Neuronal stem cell (in vitro differentiated cells): ENCODE measurements around the gene MKNK2.
"Not testable (repeated sequence)": the region's sequence is repeated elsewhere in the genome, so short reads cannot be mapped to it uniquely, and the experiment has no call there.

ENCODE experiments used
- DNase-seq: peaks from one replicate; pipeline ENCODE4 v3.0.0-alpha.2; 2013; ENCODE audit warnings: low spot score
- H2AFZ ChIP-seq: one replicate; pipeline ENCODE4 v1.6.1; 2013; ENCODE audit warnings: mild to moderate bottlenecking, low read length, inconsistent platforms
- H2AK5ac ChIP-seq: 2 replicates; pipeline ENCODE4 v1.6.1; 2013; ENCODE audit warnings: low read depth, mild to moderate bottlenecking, inconsistent platforms, low read length, moderate library complexity, mixed read lengths
- H2BK120ac ChIP-seq: 2 replicates; pipeline ENCODE4 v1.6.1; 2013; ENCODE audit warnings: low read depth, mild to moderate bottlenecking, inconsistent platforms, low read length, moderate library complexity, mixed read lengths
- H2BK12ac ChIP-seq: one replicate; pipeline ENCODE4 v1.6.1; 2013; ENCODE audit warnings: low read length, inconsistent platforms
- H2BK15ac ChIP-seq: 2 replicates; pipeline ENCODE4 v1.6.1; 2013; ENCODE audit warnings: mild to moderate bottlenecking, low read length, inconsistent platforms, mixed read lengths
- H2BK5ac ChIP-seq: one replicate; pipeline ENCODE4 v1.6.1; 2013; ENCODE audit warnings: inconsistent platforms, mild to moderate bottlenecking, low read length, moderate library complexity
- H3K14ac ChIP-seq: one replicate; pipeline ENCODE4 v1.6.1; 2013; ENCODE audit warnings: low read length, inconsistent platforms
- H3K18ac ChIP-seq: 2 replicates; pipeline ENCODE4 v1.6.1; 2013; ENCODE audit warnings: low read length, inconsistent platforms
- H3K23ac ChIP-seq: 2 replicates; pipeline ENCODE4 v1.6.1; 2013; ENCODE audit warnings: low read depth, mild to moderate bottlenecking, mixed read lengths, low read length, inconsistent platforms; ENCODE audit not compliant: poor library complexity
- H3K27ac ChIP-seq: replicated peaks from 3 replicates; pipeline ENCODE4 v1.5.1; 2013; ENCODE audit warnings: low read length, inconsistent platforms
- H3K27me3 ChIP-seq, 3 experiments: 2 replicates each; pipeline ENCODE4 v1.6.1; 2013; ENCODE audit warnings: low read length in 3 of 3, mild to moderate bottlenecking in 2 of 3, inconsistent platforms in 1 of 3, low read depth in 1 of 3, mixed read lengths in 1 of 3, moderate library complexity in 1 of 3; ENCODE audit not compliant: control insufficient read depth in 3 of 3, insufficient read depth in 3 of 3
- H3K36me3 ChIP-seq, 2 donors: replicated peaks in 1 of 2; 2 replicates each; pipeline ENCODE4 v1.6.1; 2013; ENCODE audit warnings: low read length in 2 of 2; ENCODE audit not compliant: control insufficient read depth in 2 of 2, insufficient read depth in 2 of 2
- H3K4ac ChIP-seq: 2 replicates; pipeline ENCODE4 v1.6.1; 2013; ENCODE audit warnings: inconsistent platforms, mild to moderate bottlenecking, low read length, moderate library complexity
- H3K4me1 ChIP-seq, 2 donors: 1 replicate in 1 of 2; 2 replicates in 1 of 2; pipeline ENCODE4 v1.6.1; 2013; ENCODE audit warnings: low read length in 2 of 2, low read depth in 1 of 2; ENCODE audit not compliant: control insufficient read depth in 2 of 2, insufficient read depth in 1 of 2
- H3K4me2 ChIP-seq: one replicate; pipeline ENCODE4 v1.6.1; 2013; ENCODE audit warnings: mild to moderate bottlenecking, low read length, inconsistent platforms; ENCODE audit not compliant: insufficient read depth, poor library complexity, severe bottlenecking
- H3K4me3 ChIP-seq, 2 donors: 2 replicates each; pipeline ENCODE4 v1.5.1; 2013; ENCODE audit warnings: low read length in 2 of 2, mild to moderate bottlenecking in 2 of 2, inconsistent platforms in 1 of 2, moderate library complexity in 1 of 2
- H3K79me1 ChIP-seq: one replicate; pipeline ENCODE4 v1.6.1; 2013; ENCODE audit warnings: low read depth, mild to moderate bottlenecking, inconsistent platforms, low read length, moderate library complexity
- H3K9ac ChIP-seq: one replicate; pipeline ENCODE4 v1.6.1; 2013; ENCODE audit warnings: mild to moderate bottlenecking, low read depth, low read length, inconsistent platforms; ENCODE audit not compliant: poor library complexity
- H3K9me3 ChIP-seq, 2 donors: replicated peaks in 1 of 2; 2 replicates each; pipeline versions ENCODE3 to v1.6.1; 2013; ENCODE audit warnings: low read length in 2 of 2, mild to moderate bottlenecking in 2 of 2, inconsistent platforms in 1 of 2, low read depth in 1 of 2, mixed read lengths in 1 of 2, moderate library complexity in 1 of 2; ENCODE audit not compliant: control insufficient read depth in 2 of 2, insufficient read depth in 1 of 2
- H4K8ac ChIP-seq: one replicate; pipeline ENCODE4 v1.6.1; 2013; ENCODE audit warnings: low read depth, mild to moderate bottlenecking, inconsistent platforms, low read length, moderate library complexity
- H4K91ac ChIP-seq: one replicate; pipeline ENCODE4 v1.6.1; 2013; ENCODE audit warnings: low read length, low read depth, mild to moderate bottlenecking, inconsistent platforms; ENCODE audit not compliant: poor library complexity
- WGBS, 2 donors: extraction: QIAGEN DNeasy Blood & Tissue Kit; methylation state at CpG; one replicate each; pipeline ENCODE4 v1.1.7; 2013; ENCODE audit warnings: missing lambda C conversion rate in 2 of 2, mixed read lengths in 1 of 2; ENCODE audit not compliant: insufficient read length in 2 of 2, insufficient replicate concordance in 1 of 2; ENCODE audit errors: extremely low coverage in 2 of 2; 5-methylcytosine and 5-hydroxymethylcytosine counted together

The MKNK2 gene

DNA sequence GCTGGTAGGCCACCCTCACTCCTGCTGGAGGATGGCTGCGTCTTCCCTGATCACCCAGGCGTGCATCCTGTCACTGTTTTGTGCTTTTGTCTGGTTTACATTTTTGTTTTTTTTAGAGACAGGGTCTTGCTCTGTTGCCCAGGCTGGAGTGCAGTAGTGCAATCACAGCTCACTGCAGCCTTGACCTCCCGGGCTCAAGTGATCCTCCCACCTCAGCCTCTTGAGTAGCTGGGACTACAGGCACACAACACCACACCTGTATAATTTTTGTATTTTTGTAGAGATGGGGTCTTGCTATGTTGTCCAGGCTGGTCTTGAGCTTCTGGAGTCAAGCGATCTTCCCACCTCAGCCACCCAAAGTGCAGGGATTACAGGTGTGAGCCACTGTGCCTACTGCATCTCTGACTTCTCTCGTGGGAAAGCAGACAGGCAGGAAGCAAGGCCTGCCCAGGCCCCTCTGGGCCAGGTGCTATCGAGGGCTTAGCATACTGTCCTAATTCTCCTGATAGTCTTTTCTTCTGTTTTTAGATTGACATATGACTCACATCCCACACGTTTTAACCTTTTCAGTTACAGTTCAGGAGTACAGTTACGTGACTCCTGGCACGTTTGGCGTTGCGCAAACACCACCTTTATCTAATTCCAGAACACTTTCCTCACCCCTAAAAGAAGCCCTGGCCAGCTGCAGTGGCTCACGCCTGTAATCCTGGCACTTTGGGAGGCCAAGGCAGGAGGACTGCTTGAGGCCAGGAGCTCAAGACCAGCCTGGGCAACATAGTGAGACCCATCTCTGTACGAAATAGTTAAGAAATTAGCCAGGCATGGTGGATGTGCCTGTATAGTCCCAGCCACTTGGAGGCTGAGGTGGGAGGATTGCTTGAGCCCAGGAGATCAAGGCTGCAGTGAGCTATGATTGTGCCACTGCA lies 35.9 kb upstream of the MKNK2 start:
- not testable (repeated sequence) for H4K8ac ChIP-seq, H3K27me3 ChIP-seq, H3K18ac ChIP-seq, H4K91ac ChIP-seq, DNase-seq, H3K14ac ChIP-seq, H3K9ac ChIP-seq, H2BK15ac ChIP-seq, H2AFZ ChIP-seq, H2BK5ac ChIP-seq, H2AK5ac ChIP-seq, H3K4me2 ChIP-seq, H2BK120ac ChIP-seq, H3K27ac ChIP-seq, H2BK12ac ChIP-seq, H3K4me1 ChIP-seq, H3K23ac ChIP-seq, H3K4ac ChIP-seq, H3K9me3 ChIP-seq, H3K4me3 ChIP-seq
- peaks cover 0 to 31% of the 10 kb centered on the region in 2 donors for H3K36me3 ChIP-seq
- no CpG with 5 or more reads among the region's 13 CpGs for WGBS, 2 donors
- H3K79me1 ChIP-seq, result peaks cover 19% of the 10 kb centered on the region

GRCh38 chr19:2084993-2085720 lies 34.1 kb upstream of the MKNK2 start:
- H3K14ac ChIP-seq, result no peak overlapping the region
- peaks cover 19% of the 10 kb centered on the region for H3K79me1 ChIP-seq
- H3K4me2 ChIP-seq, result no peak overlapping the region
- no peaks in the 10 kb centered on the region for H3K27me3 ChIP-seq
- H2BK12ac ChIP-seq, result no peak overlapping the region
- no peak overlapping the region for H3K23ac ChIP-seq
- no peak overlapping the region for H2BK15ac ChIP-seq
- no peak overlapping the region for H2AFZ ChIP-seq
- no peak overlapping the region for H2BK5ac ChIP-seq
- H3K4me3 ChIP-seq, result no peak overlapping the region
- H2AK5ac ChIP-seq, result no peak overlapping the region
- DNase-seq, result no peak
- no CpG with 5 or more reads among the region's 28 CpGs for WGBS, 2 donors
- no peak overlapping the region for H3K9ac ChIP-seq
- H3K36me3 ChIP-seq, result peaks cover 2 to 38% of the 10 kb centered on the region in 2 donors
- no peaks in the 10 kb centered on the region for H3K9me3 ChIP-seq
- no peak overlapping the region for H4K8ac ChIP-seq
- no peak overlapping the region for H3K18ac ChIP-seq
- no peak overlapping the region for H4K91ac ChIP-seq
- no peak overlapping the region for H3K4ac ChIP-seq
- H2BK120ac ChIP-seq, result no peak overlapping the region
- H3K4me1 ChIP-seq, result peaks cover 0 to 2% of the 10 kb centered on the region in 2 donors
- H3K27ac ChIP-seq, result no peak overlapping the region

- Histone ChIP-seq H3K18ac (no peak overlapping the region), H2BK12ac (no peak overlapping the region)
These were observed 32.3 kb upstream of the MKNK2 start for GRCh38 chr19:2083174-2083854.

More at GRCh38 chr19:2083174-2083854, 32.3 kb upstream of the MKNK2 start:
- Histone ChIP-seq H3K27ac (no peak overlapping the region), H3K27me3 (no peaks in the 10 kb centered on the region), H3K9ac (peak overlapping the region; percentile 77), H2BK15ac (no peak overlapping the region), H3K4me3 (no peak overlapping the region), H2AK5ac (no peak overlapping the region), H2BK120ac (peak overlapping the region; percentile 91), H3K23ac (no peak overlapping the region), H4K91ac (no peak overlapping the region), H3K4me2 (no peak overlapping the region), H2AFZ (no peak overlapping the region), H3K14ac (no peak overlapping the region), H4K8ac (no peak overlapping the region), H3K4me1 (no peaks in the 10 kb centered on the region), H3K36me3 (peaks cover 9 to 56% of the 10 kb centered on the region in 2 donors), H3K4ac (no peak overlapping the region), H3K79me1 (peaks cover 13% of the 10 kb centered on the region), H2BK5ac (no peak overlapping the region), H3K9me3 (no peaks in the 10 kb centered on the region)
- DNase-seq, result no peak
- no CpG with 5 or more reads among the region's 20 CpGs for WGBS, 2 donors
